Natural killer cell (primary cell): ENCODE data around the gene RNASET2. TPM values are rescaled to one million over a fixed set of nuclear protein-coding genes. Genes with fewer than 3 reads are reported as not detected.

Source experiments
- ATAC-seq, 3 donors: fragments of 150-1000 bp in 2 of 3; fragments of 200-7000 bp in 1 of 3; cut with Tn5 transposase; 1 replicate in 1 of 3; 2 replicates in 2 of 3; pipeline ENCODE4 v1.10.0; 2021; ENCODE audit warnings: mild to moderate bottlenecking in 2 of 3, moderate library complexity in 2 of 3
- DNase-seq, 2 donors: peaks; one replicate each; pipeline versions ENCODE4 v3.0.0 to v3.0.0-alpha.2; 2013 to 2021; ENCODE audit warnings: mixed read lengths in 1 of 2
- H3K27ac ChIP-seq: one replicate; pipeline ENCODE4 v1.5.1; 2013; ENCODE audit warnings: mild to moderate bottlenecking, low read length
- H3K27me3 ChIP-seq: one replicate; pipeline ENCODE4 v1.6.1; 2013; ENCODE audit warnings: low read length; ENCODE audit not compliant: control insufficient read depth, insufficient read depth
- H3K36me3 ChIP-seq: one replicate; pipeline ENCODE4 v1.6.1; 2013; ENCODE audit warnings: low read length; ENCODE audit not compliant: control insufficient read depth, insufficient read depth
- H3K4me1 ChIP-seq: one replicate; pipeline ENCODE4 v1.6.1; 2013; ENCODE audit warnings: low read length; ENCODE audit not compliant: control insufficient read depth, insufficient read depth
- H3K4me3 ChIP-seq: one replicate; pipeline ENCODE4 v1.5.1; 2013; ENCODE audit warnings: low read length
- H3K9me3 ChIP-seq: one replicate; pipeline ENCODE4 v1.6.1; 2013; ENCODE audit warnings: low read length; ENCODE audit not compliant: control insufficient read depth, insufficient read depth
- H3K27ac Mint-ChIP-seq, 2 donors: one replicate each; pipeline ENCODE4 v1.8.0; 2022; ENCODE audit warnings: mild to moderate bottlenecking in 2 of 2, mixed read lengths in 2 of 2, moderate library complexity in 1 of 2
- H3K27me3 Mint-ChIP-seq, 2 donors: one replicate each; pipeline ENCODE4 v1.8.0; 2022; ENCODE audit warnings: low read depth in 2 of 2, mixed read lengths in 2 of 2
- H3K36me3 Mint-ChIP-seq: one replicate; pipeline ENCODE4 v1.8.0; 2022; ENCODE audit warnings: mixed read lengths
- H3K4me1 Mint-ChIP-seq, 2 donors: one replicate each; pipeline ENCODE4 v1.8.0; 2022; ENCODE audit warnings: mixed read lengths in 2 of 2
- H3K4me3 Mint-ChIP-seq: one replicate; pipeline ENCODE4 v1.8.0; 2022; ENCODE audit warnings: mild to moderate bottlenecking, moderate library complexity, mixed read lengths
- H3K9me3 Mint-ChIP-seq, 2 donors: one replicate each; pipeline ENCODE4 v1.8.0; 2022; ENCODE audit warnings: mixed read lengths in 2 of 2
- WGBS: methylation state at CpG from one replicate; pipeline ENCODE4 v1.1.7; 2013; ENCODE audit warnings: missing lambda C conversion rate; ENCODE audit not compliant: insufficient coverage; 5-methylcytosine and 5-hydroxymethylcytosine counted together
- intact Hi-C: fragments of 100-400 bp; cut with micrococcal nuclease; formaldehyde crosslinking; loops from one replicate; pipeline ENCODE4 v1.14.2; 2022
- total RNA-seq, 4 donors: library from RNA; stranded (reverse); fragments of 120-200 nt in 1 of 4; gene quantifications; one replicate each; pipeline versions ENCODE4 v1.2.3 to v1.2.4, GENCODE V29; 2013 to 2022
- TF ChIP-seq, protein P1 (sequence below): fragments of 200-600 bp; IDR thresholded peaks from one replicate; pipeline ENCODE4 v1.8.0; 2022; ENCODE audit warnings: antibody characterized with exemption

RNASET2 gene, protein sequence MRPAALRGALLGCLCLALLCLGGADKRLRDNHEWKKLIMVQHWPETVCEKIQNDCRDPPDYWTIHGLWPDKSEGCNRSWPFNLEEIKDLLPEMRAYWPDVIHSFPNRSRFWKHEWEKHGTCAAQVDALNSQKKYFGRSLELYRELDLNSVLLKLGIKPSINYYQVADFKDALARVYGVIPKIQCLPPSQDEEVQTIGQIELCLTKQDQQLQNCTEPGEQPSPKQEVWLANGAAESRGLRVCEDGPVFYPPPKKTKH
- total RNA-seq, result 100 to 1,000 TPM in 1 of 3 donors, 10 to 100 TPM in 2; 65.1 to 106 (median 84.5) TPM
- 143 TPM for total RNA-seq (2013)

DNA sequence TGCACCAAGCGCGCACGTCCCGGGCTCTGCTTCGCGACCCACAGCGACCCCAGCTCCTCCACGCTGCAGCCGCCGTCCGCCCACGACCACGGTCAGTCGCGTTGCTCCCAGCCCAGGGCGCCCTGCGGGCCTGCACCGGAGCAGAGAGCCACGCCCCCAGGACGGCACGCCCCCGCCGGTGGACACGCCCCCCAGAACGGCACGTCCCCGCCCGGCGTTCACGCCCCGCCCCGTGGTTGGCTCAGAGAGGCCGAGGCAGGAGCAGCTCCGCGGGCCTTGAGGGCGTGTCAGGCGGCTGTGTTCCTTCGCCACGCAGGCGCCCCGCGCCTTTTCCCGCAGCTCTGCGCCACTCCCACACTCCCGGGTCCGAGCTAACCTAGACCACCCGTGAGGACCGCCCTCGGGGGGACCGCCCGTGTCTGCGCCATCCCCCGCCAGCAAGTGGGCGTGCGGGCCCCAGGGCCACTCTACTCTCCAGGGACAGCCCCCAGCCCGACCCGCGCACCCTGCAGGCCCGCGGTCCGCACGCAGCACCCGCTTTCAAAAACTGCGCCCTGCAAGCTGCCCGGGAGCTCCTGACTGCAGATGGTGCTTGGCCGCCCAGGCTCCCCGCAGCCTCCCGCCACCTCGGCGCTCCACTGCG, at the start of gene RNASET2:
RNASET2 (minus strand) TSS at position 107 of the 643 bp plus-strand sequence. CDS start 368 bp downstream, outside the sequence.
- Mint-ChIP-seq H3K4me1 (peaks cover 48 to 67% of the 10 kb centered on the region in 2 donors), H3K9me3 (no peaks in the 10 kb centered on the region), H3K27ac (peak within 1 kb of the TSS; percentile 89 to 93), H3K27me3 (no peaks in the 10 kb centered on the region), H3K36me3 (no peaks in the 10 kb centered on the region), H3K4me3 (peak within 1 kb of the TSS; percentile 86)
- under 1% methylated on average over 71 of the region's 71 CpGs for WGBS
- intact Hi-C loops, result loop anchor here (1.0 to 5.0 kb wide), 2 partner anchors 43 to 329 kb away; partner anchors contain the start of genes CEP43 and RPS6KA2
- H3K36me3 ChIP-seq, result peaks cover 3% of the 10 kb centered on the region
- H3K9me3 ChIP-seq, result no peaks in the 10 kb centered on the region
- peak within 1 kb of the TSS; percentile 53 for H3K4me3 ChIP-seq
- peak; percentile 90 to 97 (median 93) for ATAC-seq
- DNase-seq, result peak; percentile 97 to 100
- peak within 1 kb of the TSS; percentile 95 for H3K27ac ChIP-seq
- no peaks in the 10 kb centered on the region for H3K27me3 ChIP-seq
- TF ChIP-seq, protein P1, sequence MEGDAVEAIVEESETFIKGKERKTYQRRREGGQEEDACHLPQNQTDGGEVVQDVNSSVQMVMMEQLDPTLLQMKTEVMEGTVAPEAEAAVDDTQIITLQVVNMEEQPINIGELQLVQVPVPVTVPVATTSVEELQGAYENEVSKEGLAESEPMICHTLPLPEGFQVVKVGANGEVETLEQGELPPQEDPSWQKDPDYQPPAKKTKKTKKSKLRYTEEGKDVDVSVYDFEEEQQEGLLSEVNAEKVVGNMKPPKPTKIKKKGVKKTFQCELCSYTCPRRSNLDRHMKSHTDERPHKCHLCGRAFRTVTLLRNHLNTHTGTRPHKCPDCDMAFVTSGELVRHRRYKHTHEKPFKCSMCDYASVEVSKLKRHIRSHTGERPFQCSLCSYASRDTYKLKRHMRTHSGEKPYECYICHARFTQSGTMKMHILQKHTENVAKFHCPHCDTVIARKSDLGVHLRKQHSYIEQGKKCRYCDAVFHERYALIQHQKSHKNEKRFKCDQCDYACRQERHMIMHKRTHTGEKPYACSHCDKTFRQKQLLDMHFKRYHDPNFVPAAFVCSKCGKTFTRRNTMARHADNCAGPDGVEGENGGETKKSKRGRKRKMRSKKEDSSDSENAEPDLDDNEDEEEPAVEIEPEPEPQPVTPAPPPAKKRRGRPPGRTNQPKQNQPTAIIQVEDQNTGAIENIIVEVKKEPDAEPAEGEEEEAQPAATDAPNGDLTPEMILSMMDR, result no peak
- H3K4me1 ChIP-seq, result peaks cover 64% of the 10 kb centered on the region

DNA sequence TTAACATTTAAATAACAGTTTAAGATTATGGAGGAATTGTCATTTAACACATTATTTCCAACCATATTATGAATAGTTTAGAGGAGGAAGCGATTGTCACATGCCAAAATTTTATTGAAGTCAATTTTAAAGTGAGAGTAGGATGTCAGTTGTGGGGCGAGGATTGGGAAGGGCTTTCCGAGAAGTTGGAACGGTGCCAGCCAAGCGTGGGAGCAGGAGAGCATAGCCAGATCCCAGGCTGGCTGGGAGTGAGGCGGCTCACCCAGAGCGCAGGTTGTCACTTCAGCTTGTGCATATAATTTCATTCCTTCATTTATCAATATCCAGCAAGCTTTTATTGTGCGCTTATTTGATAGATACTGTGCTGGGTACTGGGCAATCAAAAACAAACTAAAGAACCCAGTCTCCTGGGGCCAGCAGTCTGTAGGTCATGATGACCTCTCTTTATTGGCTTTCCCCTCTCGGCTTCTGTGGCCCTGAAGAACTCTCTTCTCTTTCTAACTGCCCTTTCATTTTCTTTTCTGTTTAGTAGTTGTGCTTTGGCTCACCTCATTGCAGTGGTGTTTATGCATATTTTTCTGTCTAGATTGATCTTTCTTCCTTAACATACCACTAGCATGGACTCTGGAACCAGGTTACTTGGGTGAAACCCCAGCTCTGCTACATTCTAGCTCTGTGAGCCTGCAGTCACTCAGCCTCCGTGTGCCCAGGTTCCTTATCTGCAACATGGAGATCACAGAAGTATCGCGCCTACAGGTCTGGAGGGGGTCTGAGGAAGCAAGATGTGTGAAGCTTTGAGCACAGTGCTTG, 49.2 kb upstream of the RNASET2 start:
- Mint-ChIP-seq H3K36me3 (no peaks in the 10 kb centered on the region), H3K9me3 (no peaks in the 10 kb centered on the region), H3K27ac (no peak overlapping the region), H3K27me3 (no peaks in the 10 kb centered on the region), H3K4me3 (no peak overlapping the region), H3K4me1 (peaks cover 14 to 18% of the 10 kb centered on the region in 2 donors)
- Histone ChIP-seq H3K4me1 (no peaks in the 10 kb centered on the region), H3K36me3 (peaks cover 22% of the 10 kb centered on the region), H3K9me3 (no peaks in the 10 kb centered on the region), H3K27me3 (no peaks in the 10 kb centered on the region), H3K27ac (no peak overlapping the region), H3K4me3 (no peak overlapping the region)
- 99% methylated on average over 12 of the region's 12 CpGs for WGBS
- DNase-seq, result no peak
- no peak for ATAC-seq
- intact Hi-C loops, result loop anchor here (10.0 kb wide), 1 partner anchor 381 kb away; the partner anchor contains the start of gene RPS6KA2
- TF ChIP-seq, protein P1, result no peak

DNA sequence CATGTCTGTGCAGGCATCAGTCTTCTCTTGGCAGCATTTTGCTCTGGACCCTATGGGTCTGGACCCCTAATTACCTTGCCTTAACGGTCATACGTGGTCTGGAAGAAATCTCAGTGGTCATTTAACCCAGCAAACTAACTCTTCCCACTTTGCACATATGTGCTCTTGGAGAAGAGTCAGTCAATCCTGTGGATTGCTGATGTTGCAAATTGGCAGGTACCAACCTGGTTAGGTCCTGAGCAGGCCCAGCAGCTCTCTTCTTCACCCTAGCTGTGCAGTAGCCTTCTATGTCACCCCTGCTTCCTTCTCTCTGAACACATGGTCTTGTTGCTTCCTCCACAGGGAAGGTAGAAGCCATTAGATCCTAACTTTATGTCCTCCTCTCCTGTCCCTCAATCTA, 44.4 kb upstream of the RNASET2 start:
- Histone ChIP-seq H3K4me1 (peaks cover 9% of the 10 kb centered on the region), H3K4me3 (no peak overlapping the region), H3K9me3 (no peaks in the 10 kb centered on the region), H3K27me3 (no peaks in the 10 kb centered on the region), H3K27ac (no peak overlapping the region), H3K36me3 (peaks cover 7% of the 10 kb centered on the region)
- H3K27ac Mint-ChIP-seq, result peak overlapping the region; percentile 5 to 67
- no peak for ATAC-seq
- 94% methylated on average over 2 of the region's 2 CpGs for WGBS
- no peaks in the 10 kb centered on the region for H3K27me3 Mint-ChIP-seq
- H3K9me3 Mint-ChIP-seq, result no peaks in the 10 kb centered on the region
- peaks cover 28 to 31% of the 10 kb centered on the region in 2 donors for H3K4me1 Mint-ChIP-seq
- H3K36me3 Mint-ChIP-seq, result no peaks in the 10 kb centered on the region
- H3K4me3 Mint-ChIP-seq, result peak overlapping the region; percentile 63
- intact Hi-C loops, result loop anchor here (10.0 kb wide), 1 partner anchor 376 kb away; the partner anchor contains the start of gene RPS6KA2
- TF ChIP-seq, protein P1, result no peak
- no peak for DNase-seq
